SU-DHL-6 (cell line): Measurements from ENCODE around the gene ZRANB3.

Experiments
- H2AFZ ChIP-seq: fragments of 200-600 bp; sonication (generic); 2 replicates; pipeline ENCODE4 v1.6.1; 2014; ENCODE audit warnings: low read depth, mild to moderate bottlenecking, moderate library complexity, mixed read lengths, antibody characterized with exemption, low read length; ENCODE audit not compliant: severe bottlenecking
- H3F3A ChIP-seq: fragments of 200-600 bp; shearing (Covaris generic); 2 replicates; pipeline ENCODE4 v1.6.0; 2016; ENCODE audit warnings: antibody characterized with exemption, mild to moderate bottlenecking; ENCODE audit not compliant: insufficient read depth
- H3K27ac ChIP-seq: fragments of 200-600 bp; sonication (generic); 2 replicates; pipeline ENCODE4 v1.5.1; 2016; ENCODE audit warnings: low read depth, mild to moderate bottlenecking, low read length, moderate library complexity, mixed read lengths
- H3K27me3 ChIP-seq: fragments of 200-600 bp; sonication (generic), shearing (Covaris generic); 2 replicates; pipeline ENCODE4 v1.6.0; 2014; ENCODE audit warnings: mild to moderate bottlenecking, low read length
- H3K36me3 ChIP-seq: fragments of 200-600 bp; sonication (generic); 2 replicates; pipeline ENCODE4 v1.6.1; 2014; ENCODE audit warnings: mild to moderate bottlenecking, low read length, mixed read lengths
- H3K4me2 ChIP-seq: fragments of 300-600, 200-600 bp; shearing (Covaris generic), sonication (generic); 2 replicates; pipeline ENCODE4 v1.6.0; 2014; ENCODE audit warnings: low read length, low read depth, mild to moderate bottlenecking; ENCODE audit not compliant: poor library complexity, severe bottlenecking
- H3K4me3 ChIP-seq: fragments of 200-600 bp; sonication (generic); 2 replicates; pipeline ENCODE4 v1.5.1; 2014; ENCODE audit warnings: antibody characterized with exemption, low read length, mild to moderate bottlenecking, mixed read lengths; ENCODE audit not compliant: insufficient read depth, poor library complexity, severe bottlenecking
- H3K79me2 ChIP-seq: fragments of 200-600 bp; sonication (generic); 2 replicates; pipeline ENCODE4 v1.6.1; 2014; ENCODE audit warnings: mild to moderate bottlenecking, low read length, moderate library complexity; ENCODE audit not compliant: insufficient read depth
- H3K9ac ChIP-seq: fragments of 200-600 bp; sonication (generic); 2 replicates; pipeline ENCODE4 v1.7.0; 2014; ENCODE audit warnings: mild to moderate bottlenecking, low read length
- H3K9me2 ChIP-seq: fragments of 200-600 bp; sonication (generic); replicated peaks from 2 replicates; pipeline ENCODE4 v1.6.1; 2014; ENCODE audit warnings: low read length; ENCODE audit not compliant: insufficient read depth
- H3K9me3 ChIP-seq: fragments of 200-600 bp; sonication (generic); 2 replicates; pipeline ENCODE4 v1.6.1; 2014; ENCODE audit warnings: low read length, mixed read lengths; ENCODE audit not compliant: insufficient read depth
- H4K20me1 ChIP-seq: fragments of 200-600 bp; sonication (generic); 2 replicates; pipeline ENCODE4 v1.6.1; 2014; ENCODE audit warnings: low read depth, mild to moderate bottlenecking, antibody characterized with exemption, low read length, moderate library complexity, mixed read lengths
- CTCF ChIP-seq: fragments of 200-600 bp; sonication (generic); IDR thresholded peaks from one replicate; pipeline ENCODE4 v1.5.1; 2017; ENCODE audit warnings: antibody characterized with exemption, mild to moderate bottlenecking, low read length, moderate library complexity; ENCODE audit not compliant: insufficient read depth, poor library complexity, severe bottlenecking
- EZH2phosphoT487 ChIP-seq: fragments of 200-600 bp; sonication (generic), shearing (Covaris generic); conservative IDR thresholded peaks from 2 replicates; pipeline ENCODE4 v1.6.1; 2018; ENCODE audit warnings: mild to moderate bottlenecking, antibody characterized with exemption, low read length, moderate library complexity, mixed read lengths

Gene ZRANB3

GRCh38 chr2:135103843-135104242 is 427.2 kb downstream of the ZRANB3 start:
- no peak overlapping the region for H3K4me2 ChIP-seq
- no peaks in the 10 kb centered on the region for H3K27me3 ChIP-seq
- H3K9me3 ChIP-seq = no peaks in the 10 kb centered on the region; the same call in 1 of the 2 replicates
- H3K27ac ChIP-seq = no peak overlapping the region
- H3K9ac ChIP-seq = no peak overlapping the region
- peaks cover 4% of the 10 kb centered on the region; the same call in 1 of the 2 replicates for H3F3A ChIP-seq
- TF ChIP-seq EZH2phosphoT487 = no peak
- TF ChIP-seq CTCF = no peak
- no peaks in the 10 kb centered on the region for H3K9me2 ChIP-seq
- H2AFZ ChIP-seq = no peak overlapping the region
- H3K36me3 ChIP-seq = peaks cover 45% of the 10 kb centered on the region
- no peak overlapping the region for H3K4me3 ChIP-seq
- no peaks in the 10 kb centered on the region for H4K20me1 ChIP-seq
- peaks cover 8% of the 10 kb centered on the region; the same call in 1 of the 2 replicates for H3K79me2 ChIP-seq

GRCh38 chr2:135099802-135100483 is 431.1 kb downstream of the ZRANB3 start:
- H3K79me2 ChIP-seq = peaks cover 7% of the 10 kb centered on the region; the same call in 1 of the 2 replicates
- TF ChIP-seq CTCF (no peak), EZH2phosphoT487 (no peak)
- H3K9me3 ChIP-seq = no peaks in the 10 kb centered on the region; the same call in 1 of the 2 replicates
- H3K4me2 ChIP-seq = no peak overlapping the region
- no peak overlapping the region for H3K9ac ChIP-seq
- H3K27me3 ChIP-seq = no peaks in the 10 kb centered on the region
- H2AFZ ChIP-seq = no peak overlapping the region
- H3K27ac ChIP-seq = no peak overlapping the region
- no peaks in the 10 kb centered on the region for H3F3A ChIP-seq
- H3K4me3 ChIP-seq = no peak overlapping the region
- H3K9me2 ChIP-seq = no peaks in the 10 kb centered on the region
- H3K36me3 ChIP-seq = peaks cover 48% of the 10 kb centered on the region
- H4K20me1 ChIP-seq = no peaks in the 10 kb centered on the region

GRCh38 chr2:135097532-135098231 is 433.3 kb downstream of the ZRANB3 start:
- peaks cover 7% of the 10 kb centered on the region; the same call in 1 of the 2 replicates for H3K79me2 ChIP-seq
- no peak overlapping the region for H3K9ac ChIP-seq
- TF ChIP-seq EZH2phosphoT487 (no peak), CTCF (no peak)
- H3K9me3 ChIP-seq = no peaks in the 10 kb centered on the region
- no peak overlapping the region for H3K4me3 ChIP-seq
- H3K27ac ChIP-seq = no peak overlapping the region
- no peaks in the 10 kb centered on the region for H4K20me1 ChIP-seq
- H3K4me2 ChIP-seq = no peak overlapping the region
- H3K36me3 ChIP-seq = peaks cover 43% of the 10 kb centered on the region
- no peaks in the 10 kb centered on the region for H3K27me3 ChIP-seq
- no peaks in the 10 kb centered on the region for H3K9me2 ChIP-seq
- H2AFZ ChIP-seq = no peak overlapping the region
- no peaks in the 10 kb centered on the region for H3F3A ChIP-seq
